HTERT RPE-1 (cell line): Measurements from ENCODE around the gene ISL1.

Experiments used
- in situ Hi-C: fragments of 300-500 bp; cut with MboI; formaldehyde crosslinking; loops from 4 replicates; pipeline ENCODE4 v1.14.3; 2020; ENCODE audit warnings: low sequenced_read_pairs

The ISL1 gene

DNA sequence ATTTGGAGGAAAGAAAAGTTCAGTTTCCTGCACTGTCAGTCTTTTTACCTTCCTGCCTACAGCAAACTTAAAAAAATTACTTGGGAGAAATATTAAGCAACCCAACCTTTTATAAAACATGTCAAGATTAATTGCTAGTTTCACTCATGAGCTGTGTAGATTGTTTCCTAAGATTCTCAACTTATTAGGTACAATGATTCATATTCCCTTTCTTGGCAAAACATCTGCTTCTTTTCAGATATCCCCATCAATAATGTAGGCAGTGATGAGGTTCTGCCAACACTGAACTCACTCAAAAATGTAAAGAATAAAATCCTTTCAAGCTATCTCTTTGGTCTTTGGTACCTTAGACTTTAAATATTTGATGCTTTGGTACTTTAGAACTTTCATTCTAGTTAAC lies 56.0 kb downstream of the ISL1 start:
- in situ Hi-C loops: no loop called here
